Measurements from ENCODE around the gene CGB1. TPM values are rescaled to one million over a fixed set of nuclear protein-coding genes. Genes with fewer than 3 reads are reported as not detected.
"Not testable (repeated sequence)": the region's sequence is repeated elsewhere in the genome, so short reads cannot be mapped to it uniquely, and the experiment has no call there.

The CGB1 gene
- total RNA-seq, 2 experiments from 2014 or later: not detected

- Histone ChIP-seq H3K79me2 (ENCODE audit: insufficient read depth, low read depth, low read length) (peaks cover 10% of the 10 kb centered on the region), H3K4me3 (ENCODE audit: low read depth, low read length, poor library complexity, severe bottlenecking) (no peak overlapping the region), H3K27ac (ENCODE audit: low read depth, low read length, poor library complexity, severe bottlenecking) (no peak overlapping the region), H3K9me3 (ENCODE audit: low read length) (no peaks in the 10 kb centered on the region), H3K9me2 (ENCODE audit: insufficient read depth, low read length) (no peaks in the 10 kb centered on the region), H3K4me1 (ENCODE audit: insufficient read depth, low read length, poor library complexity, severe bottlenecking) (peaks cover 6% of the 10 kb centered on the region), H3K4me2 (ENCODE audit: low read length) (no peak overlapping the region), H3K36me3 (ENCODE audit: insufficient read depth, low read length) (peaks cover 5% of the 10 kb centered on the region), H2AFZ (ENCODE audit: low read length) (no peak overlapping the region), H4K20me1 (ENCODE audit: insufficient read depth, low read length) (peaks cover 6% of the 10 kb centered on the region)
- no peak for DNase-seq (ENCODE audit: low spot score)
- CTCF ChIA-PET (ENCODE audit: unreplicated experiment): no interaction called here
- POLR2A ChIA-PET: no interaction called here
- intact Hi-C loops (cut with micrococcal nuclease; ENCODE audit: unreplicated experiment): no loop called here
- TF ChIP-seq EZH2phosphoT487 (IDR thresholded peaks at IDR 0.05; ENCODE audit: borderline replicate concordance, low read depth, low read length): no peak
- TF ChIP-seq CTCF (conservative IDR thresholded peaks at IDR 0.05; ENCODE audit: low read length): no peak
- no TSS peak for BruUV-seq (replicated peaks)
Observed at GRCh38 chr19:49081273-49081672, 44.6 kb upstream of the CGB1 start.

- BruUV-seq (replicated peaks): no TSS peak
- no peak overlapping the region for H2AFZ ChIP-seq (ENCODE audit: low read length)
- CTCF ChIA-PET (ENCODE audit: unreplicated experiment): no interaction called here
- H3K36me3 ChIP-seq (ENCODE audit: insufficient read depth, low read length): no peaks in the 10 kb centered on the region
- H4K20me1 ChIP-seq (ENCODE audit: insufficient read depth, low read length): no peaks in the 10 kb centered on the region
- no peak overlapping the region for H3K27ac ChIP-seq (ENCODE audit: low read depth, low read length, poor library complexity, severe bottlenecking)
- H3K4me2 ChIP-seq (ENCODE audit: low read length): no peak overlapping the region
- intact Hi-C loops (cut with micrococcal nuclease; ENCODE audit: unreplicated experiment): no loop called here
- peaks cover under 1% of the 10 kb centered on the region; the same call in 1 of the 2 replicates for H3K79me2 ChIP-seq (ENCODE audit: insufficient read depth, low read depth, low read length)
- H3K4me3 ChIP-seq (ENCODE audit: low read depth, low read length, poor library complexity, severe bottlenecking): no peak overlapping the region
- H3K9me2 ChIP-seq (ENCODE audit: insufficient read depth, low read length): no peaks in the 10 kb centered on the region
- no peak for DNase-seq (ENCODE audit: low spot score)
- peaks cover 6% of the 10 kb centered on the region for H3K4me1 ChIP-seq (ENCODE audit: insufficient read depth, low read length, poor library complexity, severe bottlenecking)
- no peaks in the 10 kb centered on the region for H3K9me3 ChIP-seq (ENCODE audit: low read length)
- POLR2A ChIA-PET: no interaction called here
- TF ChIP-seq CTCF (conservative IDR thresholded peaks at IDR 0.05; ENCODE audit: low read length) (no peak), EZH2phosphoT487 (IDR thresholded peaks at IDR 0.05; ENCODE audit: borderline replicate concordance, low read depth, low read length) (no peak)
Observed at GRCh38 chr19:49080392-49080791, 43.7 kb upstream of the CGB1 start.

GRCh38 chr19:49074869-49075268 lies 38.2 kb upstream of the CGB1 start:
- H3K79me2 ChIP-seq (ENCODE audit: insufficient read depth, low read depth, low read length); BruUV-seq (replicated peaks); H3K9me3 ChIP-seq (ENCODE audit: low read length); intact Hi-C loops (cut with micrococcal nuclease; ENCODE audit: unreplicated experiment); H3K9me2 ChIP-seq (ENCODE audit: insufficient read depth, low read length); CTCF ChIA-PET (ENCODE audit: unreplicated experiment); H3K4me1 ChIP-seq (ENCODE audit: insufficient read depth, low read length, poor library complexity, severe bottlenecking); H3K4me2 ChIP-seq (ENCODE audit: low read length); H3K36me3 ChIP-seq (ENCODE audit: insufficient read depth, low read length); H2AFZ ChIP-seq (ENCODE audit: low read length); H3K27ac ChIP-seq (ENCODE audit: low read depth, low read length, poor library complexity, severe bottlenecking); H3K4me3 ChIP-seq (ENCODE audit: low read depth, low read length, poor library complexity, severe bottlenecking); H4K20me1 ChIP-seq (ENCODE audit: insufficient read depth, low read length): not testable (repeated sequence)
- TF ChIP-seq CTCF (conservative IDR thresholded peaks at IDR 0.05; ENCODE audit: low read length): peak; percentile 59
- POLR2A ChIA-PET: interaction anchor here (0.7 kb wide), 1 partner anchor 23 kb away, joined by 4 read pairs; no protein-coding TSS in a partner anchor
- peak; percentile 40 for DNase-seq (ENCODE audit: low spot score)

Measured in OCI-LY7 (cell line).